ENCODE measurements around the gene PDYN. TPM values are rescaled to one million over a fixed set of nuclear protein-coding genes. Genes with fewer than 3 reads are reported as not detected.

Gene PDYN
- total RNA-seq, 1 experiment from 2014 or later, result not detected

- no peaks in the 10 kb centered on the region for H3K79me2 ChIP-seq (ENCODE audit: low read length)
- no peaks in the 10 kb centered on the region for H3K27me3 ChIP-seq (ENCODE audit: low read length)
- H3K4me1 ChIP-seq (ENCODE audit: low read length), result peaks cover 3% of the 10 kb centered on the region
- no peak overlapping the region for H3K4me3 ChIP-seq (ENCODE audit: low read length)
- no peak overlapping the region for H3K4me2 ChIP-seq (ENCODE audit: low read depth, low read length, poor library complexity, severe bottlenecking)
- no peaks in the 10 kb centered on the region for H3K9me3 ChIP-seq (ENCODE audit: low read length)
- 0 out of 2 replicates have a peak overlapping the region, but pooled peaks have one; percentile 13 for H2AFZ ChIP-seq (ENCODE audit: low read length)
- DNase-seq, result peak; percentile 93
- no peaks in the 10 kb centered on the region for H4K20me1 ChIP-seq (ENCODE audit: insufficient read depth, low read depth, low read length)
- no peak overlapping the region for H3K27ac ChIP-seq (ENCODE audit: low read length)
- no peaks in the 10 kb centered on the region for H3K36me3 ChIP-seq (ENCODE audit: insufficient read depth, low read length)
- H3K9ac ChIP-seq (ENCODE audit: low read length), result no peak overlapping the region
- no peaks in the 10 kb centered on the region for H3K9me2 ChIP-seq (replicated peaks; ENCODE audit: insufficient read depth, low read length)
These were observed 28.1 kb downstream of the PDYN start for GRCh38 chr20:1965520-1966351.

- H2AFZ ChIP-seq (ENCODE audit: low read length), result no peak overlapping the region
- H3K4me3 ChIP-seq (ENCODE audit: low read length), result no peak overlapping the region
- no peaks in the 10 kb centered on the region for H4K20me1 ChIP-seq (ENCODE audit: insufficient read depth, low read depth, low read length)
- H3K4me1 ChIP-seq (ENCODE audit: low read length), result peaks cover 3% of the 10 kb centered on the region
- no peaks in the 10 kb centered on the region for H3K27me3 ChIP-seq (ENCODE audit: low read length)
- no peak for DNase-seq
- no peaks in the 10 kb centered on the region for H3K9me2 ChIP-seq (replicated peaks; ENCODE audit: insufficient read depth, low read length)
- no peaks in the 10 kb centered on the region for H3K36me3 ChIP-seq (ENCODE audit: insufficient read depth, low read length)
- H3K9ac ChIP-seq (ENCODE audit: low read length), result no peak overlapping the region
- no peak overlapping the region for H3K27ac ChIP-seq (ENCODE audit: low read length)
- H3K4me2 ChIP-seq (ENCODE audit: low read depth, low read length, poor library complexity, severe bottlenecking), result no peak overlapping the region
- no peaks in the 10 kb centered on the region for H3K79me2 ChIP-seq (ENCODE audit: low read length)
- no peaks in the 10 kb centered on the region for H3K9me3 ChIP-seq (ENCODE audit: low read length)
These were observed 29.0 kb downstream of the PDYN start for GRCh38 chr20:1964659-1965405.

GRCh38 chr20:1964061-1964460 is 29.8 kb downstream of the PDYN start:
- Histone ChIP-seq H2AFZ (ENCODE audit: low read length) (no peak overlapping the region), H3K27ac (ENCODE audit: low read length) (no peak overlapping the region), H3K4me2 (ENCODE audit: low read depth, low read length, poor library complexity, severe bottlenecking) (no peak overlapping the region), H3K9me2 (replicated peaks; ENCODE audit: insufficient read depth, low read length) (no peaks in the 10 kb centered on the region), H3K4me3 (ENCODE audit: low read length) (no peak overlapping the region), H3K4me1 (ENCODE audit: low read length) (peaks cover 3% of the 10 kb centered on the region), H3K9ac (ENCODE audit: low read length) (no peak overlapping the region), H3K36me3 (ENCODE audit: insufficient read depth, low read length) (no peaks in the 10 kb centered on the region), H3K27me3 (ENCODE audit: low read length) (no peaks in the 10 kb centered on the region), H4K20me1 (ENCODE audit: insufficient read depth, low read depth, low read length) (no peaks in the 10 kb centered on the region), H3K9me3 (ENCODE audit: low read length) (no peaks in the 10 kb centered on the region), H3K79me2 (ENCODE audit: low read length) (no peaks in the 10 kb centered on the region)
- DNase-seq, result peak; percentile 46

- no peaks in the 10 kb centered on the region for H3K36me3 ChIP-seq (ENCODE audit: insufficient read depth, low read length)
- H2AFZ ChIP-seq (ENCODE audit: low read length), result no peak overlapping the region
- H3K4me2 ChIP-seq (ENCODE audit: low read depth, low read length, poor library complexity, severe bottlenecking), result no peak overlapping the region
- no peaks in the 10 kb centered on the region for H3K9me2 ChIP-seq (replicated peaks; ENCODE audit: insufficient read depth, low read length)
- H3K27me3 ChIP-seq (ENCODE audit: low read length), result no peaks in the 10 kb centered on the region
- H3K9me3 ChIP-seq (ENCODE audit: low read length), result no peaks in the 10 kb centered on the region
- H4K20me1 ChIP-seq (ENCODE audit: insufficient read depth, low read depth, low read length), result no peaks in the 10 kb centered on the region
- H3K9ac ChIP-seq (ENCODE audit: low read length), result no peak overlapping the region
- H3K4me3 ChIP-seq (ENCODE audit: low read length), result no peak overlapping the region
- H3K27ac ChIP-seq (ENCODE audit: low read length), result no peak overlapping the region
- no peak for DNase-seq
- peaks cover 3% of the 10 kb centered on the region for H3K4me1 ChIP-seq (ENCODE audit: low read length)
- H3K79me2 ChIP-seq (ENCODE audit: low read length), result no peaks in the 10 kb centered on the region
These were observed 32.5 kb downstream of the PDYN start for GRCh38 chr20:1961374-1961773.

GRCh38 chr20:1959156-1959555 is 34.7 kb downstream of the PDYN start:
- Histone ChIP-seq H3K9me2 (replicated peaks; ENCODE audit: insufficient read depth, low read length) (no peaks in the 10 kb centered on the region), H3K4me2 (ENCODE audit: low read depth, low read length, poor library complexity, severe bottlenecking) (no peak overlapping the region), H3K9ac (ENCODE audit: low read length) (no peak overlapping the region), H2AFZ (ENCODE audit: low read length) (no peak overlapping the region), H3K4me3 (ENCODE audit: low read length) (no peak overlapping the region), H3K36me3 (ENCODE audit: insufficient read depth, low read length) (no peaks in the 10 kb centered on the region), H3K27me3 (ENCODE audit: low read length) (no peaks in the 10 kb centered on the region), H3K79me2 (ENCODE audit: low read length) (no peaks in the 10 kb centered on the region), H3K9me3 (ENCODE audit: low read length) (no peaks in the 10 kb centered on the region), H3K27ac (ENCODE audit: low read length) (no peak overlapping the region), H3K4me1 (ENCODE audit: low read length) (peaks cover 12% of the 10 kb centered on the region), H4K20me1 (ENCODE audit: insufficient read depth, low read depth, low read length) (no peaks in the 10 kb centered on the region)
- no peak for DNase-seq

GRCh38 chr20:1958426-1958825 is 35.4 kb downstream of the PDYN start:
- Histone ChIP-seq H2AFZ (ENCODE audit: low read length) (no peak overlapping the region), H3K27me3 (ENCODE audit: low read length) (no peaks in the 10 kb centered on the region), H3K4me3 (ENCODE audit: low read length) (no peak overlapping the region), H3K4me1 (ENCODE audit: low read length) (peaks cover 20% of the 10 kb centered on the region), H3K9me2 (replicated peaks; ENCODE audit: insufficient read depth, low read length) (no peaks in the 10 kb centered on the region), H3K79me2 (ENCODE audit: low read length) (no peaks in the 10 kb centered on the region), H3K4me2 (ENCODE audit: low read depth, low read length, poor library complexity, severe bottlenecking) (no peak overlapping the region), H3K36me3 (ENCODE audit: insufficient read depth, low read length) (no peaks in the 10 kb centered on the region), H3K9ac (ENCODE audit: low read length) (no peak overlapping the region), H3K9me3 (ENCODE audit: low read length) (no peaks in the 10 kb centered on the region), H4K20me1 (ENCODE audit: insufficient read depth, low read depth, low read length) (no peaks in the 10 kb centered on the region), H3K27ac (ENCODE audit: low read length) (no peak overlapping the region)
- DNase-seq, result no peak

GRCh38 chr20:1955217-1955616 is 38.6 kb downstream of the PDYN start:
- Histone ChIP-seq H3K9me3 (ENCODE audit: low read length) (no peaks in the 10 kb centered on the region), H2AFZ (ENCODE audit: low read length) (no peak overlapping the region), H3K79me2 (ENCODE audit: low read length) (no peaks in the 10 kb centered on the region), H3K4me1 (ENCODE audit: low read length) (peaks cover 30% of the 10 kb centered on the region), H3K9ac (ENCODE audit: low read length) (no peak overlapping the region), H3K27ac (ENCODE audit: low read length) (no peak overlapping the region), H3K4me3 (ENCODE audit: low read length) (no peak overlapping the region), H3K36me3 (ENCODE audit: insufficient read depth, low read length) (no peaks in the 10 kb centered on the region), H4K20me1 (ENCODE audit: insufficient read depth, low read depth, low read length) (no peaks in the 10 kb centered on the region), H3K27me3 (ENCODE audit: low read length) (no peaks in the 10 kb centered on the region), H3K4me2 (ENCODE audit: low read depth, low read length, poor library complexity, severe bottlenecking) (peak overlapping the region; percentile 57), H3K9me2 (replicated peaks; ENCODE audit: insufficient read depth, low read length) (no peaks in the 10 kb centered on the region)
- no peak for DNase-seq

GRCh38 chr20:1953621-1954020 is 40.2 kb downstream of the PDYN start:
- Histone ChIP-seq H3K27me3 (ENCODE audit: low read length) (no peaks in the 10 kb centered on the region), H4K20me1 (ENCODE audit: insufficient read depth, low read depth, low read length) (no peaks in the 10 kb centered on the region), H3K4me3 (ENCODE audit: low read length) (peak overlapping the region; percentile 39), H3K36me3 (ENCODE audit: insufficient read depth, low read length) (no peaks in the 10 kb centered on the region), H3K9ac (ENCODE audit: low read length) (peak overlapping the region; percentile 39), H3K27ac (ENCODE audit: low read length) (peak overlapping the region; percentile 81), H3K9me3 (ENCODE audit: low read length) (no peaks in the 10 kb centered on the region), H2AFZ (ENCODE audit: low read length) (peak overlapping the region; percentile 93; the same call in 1 of the 2 replicates), H3K9me2 (replicated peaks; ENCODE audit: insufficient read depth, low read length) (no peaks in the 10 kb centered on the region), H3K4me1 (ENCODE audit: low read length) (peaks cover 30% of the 10 kb centered on the region), H3K4me2 (ENCODE audit: low read depth, low read length, poor library complexity, severe bottlenecking) (peak overlapping the region; percentile 57), H3K79me2 (ENCODE audit: low read length) (no peaks in the 10 kb centered on the region)
- peak; percentile 60 for DNase-seq

Data from Karpas-422 (cell line).